ENCODE data around the gene CDT1.

DNA sequence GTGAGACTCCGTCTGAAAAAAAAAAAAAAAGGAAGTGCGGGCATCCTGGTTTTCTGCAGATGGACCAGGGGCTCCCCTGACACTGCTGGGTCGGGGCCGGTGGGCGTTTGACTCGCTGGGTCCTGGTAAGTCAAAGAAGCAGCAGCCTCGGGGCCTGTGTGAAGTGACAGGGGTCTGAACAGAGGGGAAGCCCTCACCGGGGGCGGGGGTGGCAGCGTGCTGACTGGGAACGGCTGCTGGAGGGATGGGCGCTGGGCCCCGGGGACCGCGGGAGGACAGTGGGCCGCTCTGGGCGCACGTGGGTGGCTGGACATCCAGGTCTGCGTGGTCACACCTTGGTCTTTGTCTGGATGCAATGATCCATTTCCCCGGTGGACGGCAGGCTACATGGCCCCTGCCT, 45.0 kb downstream of the CDT1 start:
- TF ChIP-seq, protein P1, sequence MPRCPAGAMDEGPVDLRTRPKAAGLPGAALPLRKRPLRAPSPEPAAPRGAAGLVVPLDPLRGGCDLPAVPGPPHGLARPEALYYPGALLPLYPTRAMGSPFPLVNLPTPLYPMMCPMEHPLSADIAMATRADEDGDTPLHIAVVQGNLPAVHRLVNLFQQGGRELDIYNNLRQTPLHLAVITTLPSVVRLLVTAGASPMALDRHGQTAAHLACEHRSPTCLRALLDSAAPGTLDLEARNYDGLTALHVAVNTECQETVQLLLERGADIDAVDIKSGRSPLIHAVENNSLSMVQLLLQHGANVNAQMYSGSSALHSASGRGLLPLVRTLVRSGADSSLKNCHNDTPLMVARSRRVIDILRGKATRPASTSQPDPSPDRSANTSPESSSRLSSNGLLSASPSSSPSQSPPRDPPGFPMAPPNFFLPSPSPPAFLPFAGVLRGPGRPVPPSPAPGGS (IDR thresholded peaks at IDR 0.05; ENCODE audit: borderline replicate concordance, insufficient read depth, low read depth, low read length, poor library complexity, severe bottlenecking): no peak
- TF ChIP-seq ZNF274 (IDR thresholded peaks at IDR 0.05; ENCODE audit: insufficient read depth, insufficient read length): no peak
